Body of pancreas (tissue), 4 donors: ENCODE data around the gene OOSP1.

Experiments
- POLR2A ChIP-seq, 3 donors: fragments of 450-650 bp; IDR thresholded peaks; one replicate each; pipeline ENCODE4 v1.6.1; 2016; ENCODE audit warnings: antibody characterized with exemption in 3 of 3, mild to moderate bottlenecking in 2 of 3
- TF ChIP-seq, protein P1 (sequence below), 7 experiments: fragments of 450-650 bp in 4 of 7; fragments of 200-600 bp in 3 of 7; sonication (generic) in 3 of 7; IDR thresholded peaks; one replicate each; pipeline ENCODE4 v1.5.1; 2016 to 2019; ENCODE audit warnings: antibody characterized with exemption in 7 of 7

DNA sequence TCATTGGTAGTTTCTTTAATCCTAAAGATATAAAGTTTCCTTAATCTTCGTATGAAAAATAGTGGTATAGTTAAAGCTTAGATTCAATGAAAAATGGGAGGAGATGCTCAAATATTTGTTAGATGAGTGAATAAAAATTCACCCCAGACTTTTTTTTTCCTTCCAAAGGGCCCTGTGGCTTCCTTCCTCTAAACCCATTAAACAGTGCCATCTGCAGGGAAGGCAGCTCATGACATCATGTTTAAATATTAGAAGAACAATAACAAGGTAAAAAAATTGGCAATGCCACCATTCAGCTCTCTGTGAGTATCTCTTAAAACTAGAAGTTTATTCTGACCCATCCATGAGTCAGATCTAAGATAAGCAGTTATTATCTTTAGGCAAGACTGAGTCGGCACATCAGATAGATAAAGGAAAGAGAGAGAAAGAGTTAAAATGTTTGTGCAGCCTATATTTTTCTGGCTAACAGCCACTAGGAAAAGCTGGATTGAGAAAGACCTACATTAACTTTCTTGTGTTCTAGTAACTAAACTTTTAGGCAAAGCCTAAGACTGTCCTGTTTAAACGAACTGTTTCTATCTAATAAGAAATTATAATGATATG, 19.1 kb upstream of the OOSP1 start:
- no peak for TF ChIP-seq POLR2A (IDR thresholded peaks at IDR 0.05)
- TF ChIP-seq, protein P1, sequence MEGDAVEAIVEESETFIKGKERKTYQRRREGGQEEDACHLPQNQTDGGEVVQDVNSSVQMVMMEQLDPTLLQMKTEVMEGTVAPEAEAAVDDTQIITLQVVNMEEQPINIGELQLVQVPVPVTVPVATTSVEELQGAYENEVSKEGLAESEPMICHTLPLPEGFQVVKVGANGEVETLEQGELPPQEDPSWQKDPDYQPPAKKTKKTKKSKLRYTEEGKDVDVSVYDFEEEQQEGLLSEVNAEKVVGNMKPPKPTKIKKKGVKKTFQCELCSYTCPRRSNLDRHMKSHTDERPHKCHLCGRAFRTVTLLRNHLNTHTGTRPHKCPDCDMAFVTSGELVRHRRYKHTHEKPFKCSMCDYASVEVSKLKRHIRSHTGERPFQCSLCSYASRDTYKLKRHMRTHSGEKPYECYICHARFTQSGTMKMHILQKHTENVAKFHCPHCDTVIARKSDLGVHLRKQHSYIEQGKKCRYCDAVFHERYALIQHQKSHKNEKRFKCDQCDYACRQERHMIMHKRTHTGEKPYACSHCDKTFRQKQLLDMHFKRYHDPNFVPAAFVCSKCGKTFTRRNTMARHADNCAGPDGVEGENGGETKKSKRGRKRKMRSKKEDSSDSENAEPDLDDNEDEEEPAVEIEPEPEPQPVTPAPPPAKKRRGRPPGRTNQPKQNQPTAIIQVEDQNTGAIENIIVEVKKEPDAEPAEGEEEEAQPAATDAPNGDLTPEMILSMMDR (IDR thresholded peaks at IDR 0.05), result peak; percentile 17 to 72 (median 59)
